KOPT-K1 (cell line): ENCODE measurements around the gene SRPX.

Experiments
- H3K27ac ChIP-seq: fragments of 200-600 bp; sonication (generic); 2 replicates; pipeline ENCODE4 v1.5.1; 2016; ENCODE audit warnings: antibody characterized with exemption, mild to moderate bottlenecking, low read depth, low read length; ENCODE audit not compliant: poor library complexity, severe bottlenecking
- H3K36me3 ChIP-seq: fragments of 200-600 bp; sonication (generic); 2 replicates; pipeline ENCODE4 v1.5.1; 2017; ENCODE audit warnings: antibody characterized with exemption, mild to moderate bottlenecking, low read length, moderate library complexity; ENCODE audit not compliant: insufficient read depth
- H3K9me3 ChIP-seq: fragments of 200-600 bp; sonication (generic); 2 replicates; pipeline ENCODE4 v1.5.1; 2017; ENCODE audit warnings: antibody characterized with exemption, low read length, mild to moderate bottlenecking; ENCODE audit not compliant: insufficient read depth, poor library complexity, severe bottlenecking

SRPX gene

GRCh38 chrX:38221391-38221929 lies 789 bp upstream of the SRPX start:
- no peaks in the 10 kb centered on the region for H3K36me3 ChIP-seq
- H3K27ac ChIP-seq, result no peak overlapping the region
- no peaks in the 10 kb centered on the region for H3K9me3 ChIP-seq

- Histone ChIP-seq H3K36me3 (no peaks in the 10 kb centered on the region), H3K9me3 (no peaks in the 10 kb centered on the region), H3K27ac (no peak overlapping the region)
Observed at GRCh38 chrX:38220024-38220414, 652 bp downstream of the SRPX start.

- H3K27ac ChIP-seq, result no peak overlapping the region
- H3K9me3 ChIP-seq, result no peaks in the 10 kb centered on the region
- no peaks in the 10 kb centered on the region for H3K36me3 ChIP-seq
Observed at GRCh38 chrX:38216642-38217041, 4.0 kb downstream of the SRPX start.

- H3K36me3 ChIP-seq, result no peaks in the 10 kb centered on the region
- H3K27ac ChIP-seq, result no peak overlapping the region
- H3K9me3 ChIP-seq, result no peaks in the 10 kb centered on the region
Observed at GRCh38 chrX:38214551-38215531, 5.8 kb downstream of the SRPX start.

- no peak overlapping the region for H3K27ac ChIP-seq
- H3K36me3 ChIP-seq, result no peaks in the 10 kb centered on the region
- H3K9me3 ChIP-seq, result no peaks in the 10 kb centered on the region
Observed at GRCh38 chrX:38214044-38214443, 6.6 kb downstream of the SRPX start.

DNA sequence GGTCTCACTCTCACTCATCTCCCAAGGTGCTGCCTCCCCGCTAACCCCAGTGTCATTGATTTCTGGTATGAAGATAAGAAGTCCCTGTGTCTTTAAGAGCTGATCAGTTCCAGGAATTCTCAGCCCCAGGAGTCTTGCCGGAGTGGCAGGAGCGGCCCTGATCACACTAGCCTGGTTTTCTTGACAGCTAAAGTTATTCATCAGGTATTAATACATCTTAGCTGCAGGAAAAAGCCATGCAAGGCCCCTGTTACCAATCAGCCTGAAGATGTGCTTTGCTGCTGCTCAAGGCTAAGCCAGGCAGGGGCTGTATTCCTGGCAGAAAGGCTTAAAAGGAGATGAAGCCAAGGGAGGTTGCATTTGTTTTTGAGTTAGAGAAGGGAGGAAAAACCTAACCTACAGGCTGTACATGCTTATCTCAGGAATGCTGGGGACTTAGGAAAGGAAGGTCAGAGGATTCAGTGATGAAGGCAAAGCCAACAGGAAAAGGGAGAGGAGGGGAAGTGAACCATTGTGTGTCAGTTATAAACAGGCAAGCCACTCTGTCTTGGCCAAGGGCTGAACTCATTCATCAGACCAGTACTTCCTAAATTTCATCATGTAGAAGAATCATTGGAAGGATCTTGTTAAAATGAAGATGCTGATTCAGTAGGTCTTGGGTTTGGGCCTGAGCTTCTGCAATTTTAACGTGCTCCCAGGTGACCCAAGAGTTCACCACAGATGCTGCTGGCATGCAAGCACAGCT lies 8.6 kb downstream of the SRPX start:
- H3K9me3 ChIP-seq, result no peaks in the 10 kb centered on the region
- no peak overlapping the region for H3K27ac ChIP-seq
- H3K36me3 ChIP-seq, result no peaks in the 10 kb centered on the region

DNA sequence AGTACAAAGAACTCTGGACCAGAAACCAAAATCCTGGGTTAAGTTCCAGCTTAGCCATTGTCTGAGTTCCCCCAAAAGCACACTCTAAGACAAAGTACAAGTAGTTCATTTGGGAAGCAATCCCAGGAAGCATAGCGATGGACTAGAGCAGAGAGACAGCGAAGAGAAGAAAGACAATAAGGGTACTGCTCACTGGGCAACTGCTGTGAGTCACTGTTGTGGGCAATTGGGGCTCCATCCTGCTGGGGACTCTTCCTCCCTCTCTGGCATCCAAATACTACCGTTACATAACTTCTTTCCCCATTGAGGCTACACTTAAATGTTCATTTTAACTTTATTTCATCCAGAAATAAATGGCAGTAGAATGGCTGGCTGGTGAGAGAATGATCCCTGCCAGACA lies 14.1 kb downstream of the SRPX start:
- no peaks in the 10 kb centered on the region for H3K9me3 ChIP-seq
- no peaks in the 10 kb centered on the region for H3K36me3 ChIP-seq
- H3K27ac ChIP-seq, result no peak overlapping the region

GRCh38 chrX:38206036-38206435 lies 14.6 kb downstream of the SRPX start:
- no peaks in the 10 kb centered on the region for H3K9me3 ChIP-seq
- no peaks in the 10 kb centered on the region for H3K36me3 ChIP-seq
- no peak overlapping the region for H3K27ac ChIP-seq

DNA sequence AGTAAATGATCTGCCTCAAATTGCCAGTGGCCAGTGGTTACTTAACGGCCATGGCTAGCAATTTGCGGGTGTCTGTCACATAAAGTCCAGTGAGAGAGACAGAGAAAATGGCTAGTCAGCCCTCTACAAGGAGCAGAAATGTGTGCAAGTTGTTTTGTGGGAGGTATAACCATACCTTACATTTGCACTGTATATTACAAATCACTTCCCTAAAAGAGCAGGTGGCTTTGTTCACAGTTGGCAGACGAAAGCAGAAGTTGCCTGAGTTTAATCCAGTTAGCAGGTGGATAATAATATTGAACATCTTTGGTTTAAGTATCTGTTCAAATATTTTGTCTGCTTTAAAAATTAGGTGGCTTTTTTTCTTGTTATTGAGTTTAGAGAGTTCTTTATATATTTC lies 15.6 kb downstream of the SRPX start:
- Histone ChIP-seq H3K36me3 (no peaks in the 10 kb centered on the region), H3K9me3 (no peaks in the 10 kb centered on the region), H3K27ac (no peak overlapping the region)

- H3K9me3 ChIP-seq, result no peaks in the 10 kb centered on the region
- H3K27ac ChIP-seq, result no peak overlapping the region
- no peaks in the 10 kb centered on the region for H3K36me3 ChIP-seq
Observed at GRCh38 chrX:38192007-38192810, 28.5 kb downstream of the SRPX start.

GRCh38 chrX:38189431-38190250 lies 31.0 kb downstream of the SRPX start:
- Histone ChIP-seq H3K9me3 (no peaks in the 10 kb centered on the region), H3K27ac (no peak overlapping the region), H3K36me3 (no peaks in the 10 kb centered on the region)

DNA sequence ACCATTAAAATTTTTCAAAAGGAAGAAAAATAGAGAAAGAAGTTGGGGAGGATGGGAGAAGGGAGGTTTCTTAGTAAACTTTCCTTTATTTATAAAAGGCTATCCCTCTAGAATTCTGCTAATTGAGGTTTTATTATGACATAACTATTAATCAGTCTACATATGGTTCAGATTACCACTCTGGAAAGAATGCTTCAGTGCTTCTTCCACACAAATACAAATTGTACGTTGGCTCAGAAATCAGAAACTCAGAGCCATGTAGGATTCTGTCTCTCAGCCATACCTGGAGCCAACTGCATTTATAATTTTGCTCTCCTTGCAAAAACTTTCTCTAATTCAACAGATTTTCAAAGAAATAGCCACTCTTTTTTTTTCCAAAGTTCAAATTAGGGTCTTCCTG lies 37.1 kb downstream of the SRPX start:
- Histone ChIP-seq H3K9me3 (no peaks in the 10 kb centered on the region), H3K36me3 (no peaks in the 10 kb centered on the region), H3K27ac (no peak overlapping the region)

DNA sequence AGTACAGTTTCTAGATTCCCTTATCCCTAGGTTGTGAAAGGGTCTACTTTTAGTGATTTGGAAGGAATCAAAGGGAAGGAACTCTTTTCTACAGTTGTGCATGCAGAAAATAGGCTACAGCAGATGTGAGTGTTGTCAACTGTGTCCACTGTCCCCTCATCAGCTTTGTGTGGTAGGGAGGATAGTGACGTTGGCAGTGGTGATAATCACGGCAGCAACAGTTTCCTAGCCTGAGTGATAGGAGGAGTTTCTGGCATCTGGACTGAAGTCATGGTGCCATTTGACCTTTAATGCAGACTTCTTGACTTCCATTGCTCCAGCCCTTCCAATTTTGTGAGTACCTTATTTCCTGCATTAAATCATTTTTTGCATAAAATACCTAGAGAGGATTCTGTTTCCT lies 39.3 kb downstream of the SRPX start:
- Histone ChIP-seq H3K36me3 (no peaks in the 10 kb centered on the region), H3K27ac (no peak overlapping the region), H3K9me3 (no peaks in the 10 kb centered on the region)

GRCh38 chrX:38178396-38178795 lies 42.3 kb downstream of the SRPX start:
- no peak overlapping the region for H3K27ac ChIP-seq
- H3K9me3 ChIP-seq, result no peaks in the 10 kb centered on the region
- H3K36me3 ChIP-seq, result no peaks in the 10 kb centered on the region
